HG03378 (cell line): ENCODE measurements around the gene VAPB.
"Not testable (repeated sequence)": the region's sequence is repeated elsewhere in the genome, so short reads cannot be mapped to it uniquely, and the experiment has no call there.

Source experiments
- ATAC-seq: cut with Tn5 transposase; IDR thresholded peaks from one replicate; pipeline ENCODE4 v1.9.1; 2021; ENCODE audit warnings: mild to moderate bottlenecking, moderate library complexity; ENCODE audit not compliant: unreplicated experiment

VAPB gene

DNA sequence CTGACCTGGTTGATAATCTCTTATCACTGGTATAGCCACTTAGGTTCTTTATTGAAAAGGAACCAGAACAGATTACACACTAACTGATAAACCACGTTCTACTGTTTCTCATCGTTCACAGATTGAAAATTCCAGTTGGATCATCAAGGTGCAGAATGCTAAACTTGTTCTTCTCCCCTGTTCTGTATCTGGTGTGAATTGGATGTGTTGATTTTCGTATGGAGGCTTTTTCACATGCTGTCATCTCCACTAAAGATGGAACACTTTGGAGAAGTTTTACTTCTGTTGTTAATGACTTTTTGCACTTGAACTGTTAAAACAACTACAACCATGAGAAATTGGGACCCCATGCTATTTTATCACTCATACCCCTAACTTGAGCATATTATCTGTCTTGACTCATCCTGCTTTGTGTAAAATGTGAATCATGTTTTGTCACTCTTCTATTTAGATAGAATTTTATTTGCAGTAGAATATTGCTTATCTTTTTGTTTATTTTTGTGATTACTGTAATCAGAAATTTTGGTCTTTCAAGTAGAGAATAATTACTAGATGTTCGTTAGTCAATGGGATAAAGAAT is 17.5 kb downstream of the VAPB start:
- ATAC-seq = no peak

DNA sequence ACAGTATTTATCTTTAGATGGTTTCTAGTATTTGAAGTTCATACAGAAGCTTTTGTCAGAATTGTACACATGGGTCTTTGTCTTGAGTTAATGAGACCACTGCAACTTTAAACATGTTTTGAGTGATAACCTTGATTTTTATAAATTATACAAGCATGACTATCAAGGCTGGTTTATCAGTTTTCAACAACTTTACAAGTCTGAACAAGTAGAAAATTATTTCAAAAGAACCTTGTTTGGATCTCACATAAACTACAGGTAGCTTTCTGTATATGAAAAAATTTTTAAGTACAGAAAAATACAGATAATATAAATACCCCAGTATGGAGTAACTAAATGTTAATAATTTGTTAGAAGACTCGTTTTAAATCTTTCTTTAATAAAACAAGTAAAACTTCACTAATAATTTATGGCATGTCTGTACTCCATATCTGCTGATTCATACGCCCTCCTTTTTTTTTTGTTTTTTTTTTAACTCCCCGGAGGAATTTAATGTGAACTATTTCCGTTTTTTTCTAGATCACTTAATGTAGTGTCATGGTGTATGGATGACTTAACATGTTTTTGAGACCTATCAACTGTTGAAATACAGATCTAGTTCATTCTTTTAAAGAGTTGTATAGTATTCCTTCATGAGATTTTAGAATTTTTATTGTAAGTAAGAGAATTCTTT is 18.3 kb downstream of the VAPB start:
- no peak for ATAC-seq

DNA sequence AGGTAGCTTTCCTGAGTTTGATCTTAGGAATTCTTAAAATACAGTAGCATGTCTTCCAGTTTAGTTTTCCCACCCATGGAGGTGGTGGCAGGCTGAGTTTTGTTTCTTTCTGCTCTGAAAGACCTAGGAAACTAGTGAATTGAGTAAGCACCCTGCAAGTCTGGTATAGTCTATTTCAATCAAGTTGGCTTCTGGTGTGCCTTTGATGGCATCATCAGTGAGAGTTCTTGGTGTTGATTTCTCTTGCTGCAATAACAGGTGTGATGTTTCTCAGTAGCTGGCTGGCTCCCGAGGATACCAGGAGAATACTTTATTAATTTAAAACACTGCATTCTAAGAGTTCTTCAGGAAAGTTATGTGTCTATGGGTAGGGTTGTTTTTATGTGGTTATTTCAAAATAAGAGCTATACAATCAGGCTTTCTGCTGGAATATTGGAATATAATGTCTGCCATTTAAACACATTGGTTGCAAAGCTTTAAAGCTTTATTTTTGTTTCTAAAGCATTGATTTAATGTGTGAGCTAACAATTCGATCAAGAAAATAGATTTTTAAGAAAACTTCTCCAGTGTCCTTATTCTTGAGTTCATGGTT is 19.0 kb downstream of the VAPB start:
- ATAC-seq = no peak

DNA sequence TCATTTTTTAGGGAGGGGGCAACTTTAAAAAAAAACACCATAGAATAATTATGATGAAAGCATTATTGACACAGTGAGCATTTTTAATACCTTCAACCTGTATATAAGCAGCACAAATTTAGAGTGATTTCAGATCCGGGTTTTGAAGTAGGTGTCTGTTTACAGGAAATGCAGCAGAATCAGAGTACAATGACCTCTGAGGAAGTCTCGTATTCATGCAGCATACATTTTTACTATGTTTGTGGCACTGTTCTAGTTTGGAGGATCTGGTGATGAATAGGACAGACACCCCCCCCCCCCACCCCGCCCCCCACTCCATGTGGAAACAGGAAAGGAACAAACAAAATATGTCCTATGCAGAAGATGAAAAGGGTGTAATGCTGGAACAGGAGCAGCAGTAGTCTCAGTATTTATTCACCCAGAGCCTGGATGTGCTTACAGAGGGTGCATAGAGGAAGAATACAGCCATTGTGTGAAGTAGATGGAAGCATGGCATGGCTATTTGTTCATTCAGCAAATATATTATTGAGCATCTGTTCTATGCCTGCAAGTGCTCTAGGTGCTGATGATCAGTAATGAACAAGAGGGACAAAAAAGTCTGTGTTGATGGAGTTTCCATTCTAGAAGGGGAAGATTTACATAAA is 19.7 kb downstream of the VAPB start:
- ATAC-seq = no peak

DNA sequence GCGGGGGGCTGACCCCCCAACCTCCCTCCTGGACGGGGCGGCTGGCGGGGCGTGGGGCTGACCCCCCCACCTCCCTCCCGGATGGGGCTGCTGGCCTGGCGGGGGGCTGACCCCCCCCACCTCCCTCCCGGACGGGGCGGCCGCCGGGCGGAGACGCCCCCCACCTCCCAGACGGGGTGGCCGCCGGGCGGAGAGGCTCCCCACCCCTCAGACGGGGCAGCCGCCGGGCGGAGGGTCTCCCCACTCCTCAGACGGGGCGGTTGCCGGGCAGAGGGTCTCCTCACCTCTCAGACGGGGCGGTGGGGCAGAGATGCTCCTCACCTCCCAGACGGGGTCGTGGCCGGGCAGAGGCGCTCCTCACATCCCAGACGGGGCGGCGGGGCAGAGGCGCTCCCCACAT is 25.2 kb downstream of the VAPB start:
- ATAC-seq = not testable (repeated sequence)

DNA sequence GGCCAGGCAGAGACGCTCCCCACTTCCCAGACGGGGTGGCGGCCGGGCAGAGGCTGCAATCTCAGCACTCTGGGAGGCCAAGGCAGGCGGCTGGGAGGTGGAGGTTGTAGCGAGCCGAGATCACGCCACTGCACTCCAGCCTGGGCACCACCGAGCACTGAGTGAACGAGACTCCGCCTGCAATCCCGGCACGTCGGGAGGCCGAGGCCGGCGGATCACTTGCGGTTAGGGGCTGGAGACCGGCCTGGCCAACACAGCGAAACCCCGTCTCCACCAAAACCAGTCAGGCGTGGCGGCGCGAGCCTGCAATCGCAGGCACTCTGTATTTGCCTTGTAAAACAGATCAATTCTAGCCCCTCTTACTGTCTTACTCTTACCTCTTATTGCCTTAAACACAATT is 25.8 kb downstream of the VAPB start:
- ATAC-seq = not testable (repeated sequence)

DNA sequence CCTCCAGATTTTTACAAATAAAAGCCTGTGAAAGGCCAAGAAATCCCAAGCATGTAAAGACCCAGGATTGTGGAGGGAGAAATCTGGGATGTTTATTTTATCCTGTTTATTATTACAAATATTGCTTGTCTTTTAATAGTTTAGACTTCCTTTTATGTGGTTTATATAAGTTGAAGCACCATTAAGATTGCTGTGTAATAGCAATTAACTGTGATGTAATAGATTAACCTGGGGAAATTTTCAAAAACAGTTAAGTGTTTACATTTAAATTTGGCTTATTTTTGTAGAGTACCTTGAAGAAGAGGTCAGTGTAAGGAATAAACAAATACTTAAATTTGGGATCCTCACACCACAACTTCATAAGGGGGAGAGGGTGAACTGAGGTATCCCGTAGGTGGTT is 27.0 kb downstream of the VAPB start:
- no peak for ATAC-seq

DNA sequence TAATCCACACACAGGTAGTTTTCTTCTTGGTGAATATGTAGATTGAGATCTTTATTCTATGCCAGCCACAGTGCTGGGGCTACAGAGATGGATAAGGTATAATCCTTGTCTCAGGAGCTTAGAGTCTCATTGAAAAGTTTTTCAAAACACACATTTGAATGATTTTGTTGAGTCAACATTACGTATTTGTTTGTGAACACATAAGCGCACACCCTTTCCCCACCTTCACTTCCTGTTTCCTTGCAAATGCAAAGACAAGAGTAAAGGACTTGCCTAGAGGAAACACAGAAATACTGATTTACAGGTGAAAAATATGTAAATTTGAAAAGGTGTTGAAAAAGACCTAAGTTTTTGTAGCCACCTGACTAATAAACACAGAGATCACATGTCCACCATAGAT is 27.8 kb downstream of the VAPB start:
- ATAC-seq = no peak

DNA sequence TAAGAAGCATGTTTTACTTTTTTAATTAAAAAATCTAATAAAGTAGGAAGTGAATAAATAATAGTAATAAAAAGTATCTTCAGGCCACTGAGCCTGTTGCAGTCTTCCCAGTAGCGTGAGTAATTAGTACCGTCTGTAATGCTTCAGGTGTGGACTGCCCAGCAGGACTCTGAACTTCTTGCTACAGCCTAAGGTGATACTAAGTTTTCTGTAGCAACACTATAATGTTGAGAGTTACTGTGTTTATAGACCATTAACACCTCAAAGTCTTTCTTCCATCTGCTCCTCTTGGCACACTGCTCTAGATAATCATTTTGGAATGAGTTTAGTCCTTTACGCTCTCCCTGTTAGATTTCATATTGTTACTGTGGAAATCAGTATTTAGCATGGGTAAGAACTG is 28.4 kb downstream of the VAPB start:
- no peak for ATAC-seq

DNA sequence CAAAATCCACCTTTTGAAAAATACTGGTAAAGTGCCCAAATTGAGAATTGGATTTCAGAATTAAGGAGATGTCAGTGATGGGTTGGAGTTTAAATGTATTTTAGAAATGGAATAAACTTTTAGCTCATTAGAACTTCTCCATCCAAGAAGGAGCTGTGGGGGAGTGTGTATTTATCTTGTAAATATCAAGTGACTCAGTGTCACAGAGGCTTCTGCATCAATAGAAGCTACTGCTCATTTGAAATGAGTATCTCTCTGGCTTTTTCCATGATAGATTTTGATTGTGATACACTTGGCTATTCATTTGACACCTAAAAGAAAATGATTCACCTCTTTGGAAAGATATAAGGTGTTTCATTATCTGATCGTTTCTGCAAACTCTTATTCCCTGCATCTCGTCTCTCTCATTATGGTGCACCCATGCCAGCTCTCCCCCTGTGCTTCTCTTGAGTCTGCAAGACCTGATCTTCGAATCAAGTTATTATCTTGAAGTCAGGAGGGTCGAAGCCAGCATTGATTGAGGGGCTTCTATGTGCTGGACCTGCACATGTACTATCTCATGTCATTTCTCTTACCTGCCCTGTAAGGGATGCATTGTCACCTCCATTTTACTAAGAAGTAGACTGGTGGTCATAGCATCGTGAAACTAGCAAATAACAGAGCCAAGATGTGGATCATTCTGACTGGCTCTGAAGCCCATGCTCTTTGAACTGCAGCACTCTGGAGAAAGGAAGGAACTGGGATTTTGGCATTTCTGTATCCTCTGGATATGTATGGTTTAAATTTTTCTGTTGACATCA is 30.1 kb downstream of the VAPB start:
- ATAC-seq = no peak

DNA sequence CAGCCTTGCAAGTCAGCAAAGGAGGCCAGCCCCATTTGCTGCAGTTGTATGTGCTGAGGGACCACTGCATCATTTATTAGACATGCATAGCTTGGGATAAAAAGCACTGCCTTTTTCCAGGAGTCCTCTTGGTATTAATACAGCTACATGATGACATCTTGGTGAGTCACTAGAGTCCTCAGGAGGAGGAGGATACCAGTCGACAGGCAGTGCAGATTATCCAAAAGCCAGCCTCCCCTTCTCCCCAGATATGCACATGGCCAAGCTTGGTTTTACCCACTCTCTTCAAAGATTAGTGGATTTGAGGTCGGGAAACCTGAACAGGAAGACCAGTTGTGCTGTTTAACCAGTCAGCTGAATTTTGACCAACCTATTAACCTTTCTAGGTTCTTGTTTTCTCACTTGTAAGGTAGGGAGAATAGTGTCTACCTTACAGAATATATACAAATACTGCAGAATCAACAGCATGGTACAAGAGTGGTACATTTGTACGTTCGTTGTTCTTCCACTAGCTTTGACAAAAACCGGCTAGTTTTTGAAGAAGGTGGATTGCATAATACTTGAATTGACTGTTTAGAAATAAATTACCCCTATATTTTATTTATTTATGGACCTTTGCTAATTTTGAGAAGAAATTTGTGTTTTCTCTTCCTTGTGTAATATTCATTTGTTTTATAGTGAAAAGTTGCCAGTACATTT is 31.9 kb downstream of the VAPB start:
- ATAC-seq = no peak

DNA sequence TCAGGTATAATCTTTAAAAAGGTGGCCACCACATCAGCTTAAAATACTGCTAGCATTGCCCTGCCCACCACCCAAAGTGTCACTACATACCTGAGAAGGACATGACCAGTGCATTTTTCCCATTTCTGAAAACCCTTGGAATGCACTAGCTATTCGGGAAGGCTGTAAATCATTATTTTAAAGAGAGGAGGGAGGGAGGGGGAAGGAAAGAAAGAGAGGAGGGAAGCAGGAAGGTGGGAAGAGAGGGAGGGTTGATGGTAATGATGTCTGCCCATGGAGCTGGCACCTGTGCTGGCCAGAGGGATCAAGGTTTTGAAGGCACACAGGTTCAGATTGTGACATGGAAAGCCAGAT is 32.4 kb downstream of the VAPB start:
- ATAC-seq = no peak

DNA sequence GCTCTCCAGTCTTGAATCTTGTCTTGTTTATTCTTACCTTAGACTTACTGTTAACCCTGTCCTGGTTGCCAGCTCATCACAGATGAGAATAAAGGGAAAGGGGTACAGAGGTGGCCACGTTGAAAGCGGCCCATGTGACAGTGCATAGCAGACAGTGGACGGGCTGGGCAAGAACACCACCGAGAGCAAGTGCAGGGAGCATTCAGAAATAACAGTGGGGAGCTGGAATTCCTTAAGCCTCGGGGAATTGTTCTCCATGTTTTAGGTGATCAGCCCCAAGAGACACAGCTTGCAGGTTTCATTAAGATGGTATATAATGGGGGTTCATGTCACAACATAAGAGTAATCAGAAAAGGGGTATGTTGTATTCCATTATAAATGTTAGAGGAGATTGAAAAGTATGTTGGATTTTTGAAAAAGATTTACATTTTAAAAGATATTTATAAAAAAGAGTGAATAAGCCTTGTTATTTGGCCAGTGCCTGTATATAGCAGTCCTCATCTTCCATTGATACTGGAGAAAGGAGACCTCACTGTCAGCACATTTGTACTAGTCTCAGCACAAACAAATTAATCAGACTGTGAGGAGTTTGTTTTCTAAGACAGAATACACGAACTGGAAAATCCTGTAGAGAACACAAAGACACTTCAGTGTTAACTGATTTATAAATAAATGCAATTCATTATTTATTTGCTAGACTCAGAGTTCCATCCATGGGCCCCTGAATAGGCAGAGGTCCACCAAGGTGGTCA is 35.4 kb downstream of the VAPB start:
- no peak for ATAC-seq

DNA sequence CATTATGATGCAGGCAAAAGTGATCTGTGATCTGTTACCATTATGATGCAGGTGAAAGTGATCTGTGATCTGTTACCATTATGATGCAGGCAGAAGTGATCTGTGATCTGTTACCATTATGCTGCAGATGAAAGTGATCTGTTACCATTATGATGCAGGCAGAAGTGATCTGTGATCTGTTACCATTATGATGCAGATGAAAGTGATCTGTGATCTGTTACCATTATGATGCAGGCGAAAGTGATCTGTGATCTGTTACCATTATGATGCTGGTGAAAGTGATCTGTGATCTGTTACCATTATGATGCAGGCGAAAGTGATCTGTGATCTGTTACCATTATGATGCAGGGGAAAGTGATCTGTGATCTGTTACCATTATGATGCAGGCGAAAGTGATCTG is 38.5 kb downstream of the VAPB start:
- not testable (repeated sequence) for ATAC-seq

DNA sequence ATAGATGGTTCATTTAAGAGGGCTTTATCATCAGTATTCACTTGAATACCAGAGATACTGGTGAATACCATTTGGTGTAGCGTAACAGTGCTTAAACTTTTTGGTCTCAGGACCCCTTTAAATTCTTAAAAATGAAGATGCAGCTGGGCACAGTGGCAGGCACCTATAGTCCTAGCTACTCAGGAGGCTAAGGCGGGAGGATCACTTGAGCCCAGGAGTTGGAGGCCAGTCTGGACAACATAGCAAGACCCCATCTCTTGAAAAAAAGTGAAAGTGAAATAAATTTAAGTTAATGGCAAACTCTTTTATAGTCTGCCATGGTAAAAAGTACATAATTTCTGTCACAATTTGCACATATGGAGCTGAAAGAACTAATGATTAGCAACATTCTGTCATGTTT is 39.3 kb downstream of the VAPB start:
- ATAC-seq = no peak

DNA sequence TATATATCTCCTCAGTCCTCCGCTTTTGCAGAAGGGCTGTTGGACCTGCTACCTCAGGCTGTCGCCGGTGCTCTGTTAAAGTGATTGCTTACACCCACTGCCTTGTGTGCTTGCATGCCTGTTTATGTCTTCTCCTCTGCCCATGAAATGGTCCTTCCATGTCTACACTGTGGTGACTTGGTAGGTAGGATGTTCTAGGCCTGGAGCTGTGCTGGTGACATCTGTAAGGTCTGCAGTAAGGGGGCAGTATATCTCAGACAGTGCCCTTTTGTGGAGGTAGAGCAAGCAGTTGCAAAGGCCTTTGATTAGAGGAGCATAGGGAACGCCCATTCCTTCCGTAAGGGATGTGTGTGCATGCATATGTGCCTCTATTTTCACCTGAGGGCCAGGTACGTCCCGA is 40.3 kb downstream of the VAPB start:
- no peak for ATAC-seq

DNA sequence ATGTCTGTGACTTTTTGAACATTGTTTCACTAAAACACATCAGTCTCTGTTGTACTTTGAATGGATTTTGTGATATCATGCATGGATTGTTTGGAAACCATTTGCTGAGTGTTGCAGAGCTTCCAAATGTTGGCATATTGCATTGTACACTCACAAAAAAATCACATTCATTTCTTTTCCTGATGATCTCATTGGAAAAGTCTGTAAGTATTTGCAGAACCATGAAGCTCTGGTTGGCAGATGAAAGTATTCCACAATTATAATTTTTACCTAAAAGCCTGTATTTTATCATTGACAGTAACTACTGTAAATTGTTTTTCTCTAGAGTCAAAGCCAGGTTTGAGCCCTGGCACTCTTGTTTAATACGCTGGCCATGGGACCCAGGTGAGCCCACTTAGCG is 42.1 kb downstream of the VAPB start:
- ATAC-seq = no peak

DNA sequence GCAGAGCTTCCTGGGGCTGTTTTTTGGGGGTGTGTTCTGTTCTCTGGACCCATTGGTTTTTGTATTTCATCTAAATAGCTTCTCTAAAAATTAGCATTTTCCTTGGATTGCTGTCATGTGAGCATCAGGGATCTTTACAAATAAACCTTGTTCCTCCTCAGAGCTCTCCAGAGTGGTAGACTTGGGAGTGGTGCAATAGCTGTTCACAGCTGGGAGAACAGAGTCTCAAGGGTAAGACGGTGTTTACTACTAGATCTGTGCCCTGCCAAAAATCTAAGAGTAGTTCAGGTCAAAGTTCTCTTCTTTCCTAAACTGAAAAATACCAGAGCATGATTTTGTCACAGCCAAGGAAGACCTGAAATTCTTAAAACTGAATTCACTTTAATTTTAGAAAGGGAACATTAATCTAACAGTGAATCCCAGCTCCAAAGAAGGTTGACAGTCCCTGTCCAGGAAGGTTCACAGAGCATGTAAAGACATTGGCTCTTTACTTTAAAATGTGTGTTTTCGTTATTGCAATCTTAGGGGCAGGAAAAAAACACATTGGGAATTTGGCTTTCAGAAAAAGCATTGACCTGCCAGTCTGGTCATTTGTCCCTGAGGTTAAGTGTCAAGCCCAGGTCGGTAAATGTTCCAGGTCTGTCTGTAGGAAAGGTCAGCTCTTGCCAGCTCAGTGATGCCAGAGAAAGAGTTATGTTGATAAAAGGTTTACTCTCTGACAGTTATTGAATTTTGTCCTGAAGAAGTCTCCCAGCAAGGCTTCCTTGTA is 43.3 kb downstream of the VAPB start:
- no peak for ATAC-seq

DNA sequence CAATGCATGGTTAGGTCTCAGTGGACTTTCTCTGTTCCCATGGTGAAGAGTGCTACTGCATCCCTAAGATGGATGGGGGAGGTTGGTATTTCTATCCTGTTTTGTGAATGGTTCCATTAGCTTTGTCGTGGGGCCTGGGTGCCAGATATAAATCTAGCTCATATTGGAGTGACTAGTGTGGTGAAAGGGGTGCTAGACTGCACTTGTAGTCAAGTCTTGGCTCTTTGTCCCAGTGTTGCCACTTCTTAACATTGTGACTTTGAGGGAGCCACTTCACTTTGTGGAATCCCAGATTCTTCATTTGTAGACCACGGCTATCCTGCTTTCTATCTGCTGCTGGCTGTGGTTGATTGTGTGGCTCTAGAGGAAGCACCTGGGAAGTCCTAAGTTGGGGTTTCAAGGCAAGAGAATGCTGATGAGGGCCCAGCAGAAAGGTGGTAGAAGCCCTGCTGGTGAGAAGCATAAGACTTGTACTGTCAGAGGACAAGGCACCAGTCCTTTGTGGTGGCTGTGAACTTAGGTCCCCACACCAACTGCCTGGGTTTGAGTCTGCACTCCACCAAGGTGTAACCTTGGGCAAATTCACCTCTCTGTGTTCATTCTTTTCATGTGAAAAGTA is 44.1 kb downstream of the VAPB start:
- ATAC-seq = no peak
